CD4-positive, alpha-beta memory T cell (primary cell): Measurements from ENCODE around the gene DIS3L2. TPM values are rescaled to one million over a fixed set of nuclear protein-coding genes. Genes with fewer than 3 reads are reported as not detected.
"Not testable (repeated sequence)": the region's sequence is repeated elsewhere in the genome, so short reads cannot be mapped to it uniquely, and the experiment has no call there.

Experiments
- CTCF ChIA-PET: fragments of 350-600 bp; sonication (Branson Sonifier 250); formaldehyde crosslinking; loops from one replicate; lab custom pipeline; 2021; ENCODE audit warnings: inconsistent platforms; ENCODE audit not compliant: partially characterized antibody; lab: Charles Lee
- POLR2A ChIA-PET: fragments of 350-600 bp; sonication (Branson Sonifier 250); formaldehyde crosslinking; loops from one replicate; lab custom pipeline; 2021; ENCODE audit not compliant: partially characterized antibody; lab: Charles Lee
- DNase-seq, 5 donors: peaks; one replicate each; pipeline versions ENCODE4 v3.0.0 to v3.0.0-alpha.2; 2020 to 2022; ENCODE audit warnings: mixed read lengths in 1 of 5
- H3K27ac ChIP-seq: one replicate; pipeline ENCODE4 v1.7.0; 2013; ENCODE audit warnings: low read depth, low read length
- H3K27me3 ChIP-seq: 2 replicates; pipeline ENCODE4 v1.7.0; 2013; ENCODE audit warnings: mild to moderate bottlenecking, low read length, moderate library complexity; ENCODE audit not compliant: insufficient read depth
- H3K36me3 ChIP-seq: 2 replicates; pipeline ENCODE4 v1.7.0; 2013; ENCODE audit warnings: mild to moderate bottlenecking, low read length, moderate library complexity; ENCODE audit not compliant: insufficient read depth
- H3K4me1 ChIP-seq: 2 replicates; pipeline ENCODE4 v1.7.0; 2013; ENCODE audit warnings: mild to moderate bottlenecking, low read length, moderate library complexity; ENCODE audit not compliant: insufficient read depth
- H3K4me3 ChIP-seq, 2 donors: one replicate each; pipeline ENCODE4 v1.7.0; 2013; ENCODE audit warnings: low read length in 2 of 2, mild to moderate bottlenecking in 1 of 2
- H3K9me3 ChIP-seq, 2 donors: one replicate each; pipeline ENCODE4 v1.7.0; 2013; ENCODE audit warnings: low read length in 2 of 2, control low read depth in 1 of 2; ENCODE audit not compliant: control insufficient read depth in 1 of 2
- H3K27ac Mint-ChIP-seq, 7 donors: one replicate each; pipeline ENCODE4 v1.8.0; 2020 to 2021; ENCODE audit warnings: mixed read lengths in 7 of 7, mild to moderate bottlenecking in 6 of 7, inconsistent platforms in 3 of 7, moderate library complexity in 3 of 7
- H3K27me3 Mint-ChIP-seq, 2 donors: one replicate each; pipeline ENCODE4 v1.8.0; 2020 to 2021; ENCODE audit warnings: mixed read lengths in 2 of 2
- H3K36me3 Mint-ChIP-seq, 2 donors: one replicate each; pipeline ENCODE4 v1.8.0; 2020 to 2021; ENCODE audit warnings: mixed read lengths in 2 of 2, inconsistent platforms in 1 of 2, mild to moderate bottlenecking in 1 of 2
- H3K4me1 Mint-ChIP-seq, 4 donors: one replicate each; pipeline ENCODE4 v1.8.0; 2020 to 2021; ENCODE audit warnings: mixed read lengths in 4 of 4, mild to moderate bottlenecking in 1 of 4
- H3K4me3 Mint-ChIP-seq, 8 donors: one replicate each; pipeline ENCODE4 v1.8.0; 2020 to 2021; ENCODE audit warnings: mixed read lengths in 8 of 8, mild to moderate bottlenecking in 7 of 8, moderate library complexity in 6 of 8, inconsistent platforms in 3 of 8
- H3K9me3 Mint-ChIP-seq, 8 donors: one replicate each; pipeline ENCODE4 v1.8.0; 2020 to 2021; ENCODE audit warnings: mixed read lengths in 8 of 8, mild to moderate bottlenecking in 5 of 8, inconsistent platforms in 3 of 8, moderate library complexity in 1 of 8
- intact Hi-C: fragments of 100-400 bp; cut with micrococcal nuclease; formaldehyde crosslinking; loops from one replicate; pipeline ENCODE4 v1.15.1; 2023
- polyA plus RNA-seq, 2 donors: library from polyadenylated mRNA; unstranded; fragments of 300-500 nt; fragmentation: Illumina TruSeq; gene quantifications; one replicate each; pipeline ENCODE4 v1.2.3, GENCODE V29; 2021
- total RNA-seq, 2 experiments: library from RNA; stranded (reverse); gene quantifications; one replicate each; pipeline ENCODE4 v1.2.3, GENCODE V29; 2021

DIS3L2 gene
- total and polyA plus RNA-seq, 4 experiments from 2014 or later, result 16.0 to 59.7 (median 39.3) TPM

GRCh38 chr2:232376713-232377112, 415.2 kb downstream of the DIS3L2 start:
- Mint-ChIP-seq H3K4me3 (no peak overlapping the region), H3K27me3 (no peaks in the 10 kb centered on the region), H3K4me1 (no peaks in the 10 kb centered on the region), H3K27ac (no peak overlapping the region), H3K36me3 (no peaks in the 10 kb centered on the region), H3K9me3 (no peaks in the 10 kb centered on the region)
- H3K36me3 ChIP-seq, result no peaks in the 10 kb centered on the region
- H3K27ac ChIP-seq, result no peak overlapping the region
- H3K4me1 ChIP-seq, result no peaks in the 10 kb centered on the region
- no peak overlapping the region for H3K4me3 ChIP-seq
- intact Hi-C loops, result no loop called here
- POLR2A ChIA-PET, result no interaction called here
- CTCF ChIA-PET, result no interaction called here
- H3K9me3 ChIP-seq, result no peaks in the 10 kb centered on the region
- no peaks in the 10 kb centered on the region for H3K27me3 ChIP-seq
- no peak for DNase-seq

- Mint-ChIP-seq H3K27me3 (peaks cover 0 to 6% of the 10 kb centered on the region in 2 donors), H3K4me3 (no peak overlapping the region), H3K36me3 (no peaks in the 10 kb centered on the region), H3K27ac (no peak overlapping the region), H3K4me1 (no peaks in the 10 kb centered on the region), H3K9me3 (no peaks in the 10 kb centered on the region)
- POLR2A ChIA-PET, result no interaction called here
- Histone ChIP-seq H3K4me1 (no peaks in the 10 kb centered on the region), H3K9me3 (no peaks in the 10 kb centered on the region), H3K4me3 (no peak overlapping the region), H3K27ac (no peak overlapping the region), H3K27me3 (no peaks in the 10 kb centered on the region), H3K36me3 (no peaks in the 10 kb centered on the region)
- no peak for DNase-seq
- CTCF ChIA-PET, result no interaction called here
- intact Hi-C loops, result no loop called here
Observed at GRCh38 chr2:232377319-232377718, 415.8 kb downstream of the DIS3L2 start.

GRCh38 chr2:232377841-232378734, 416.6 kb downstream of the DIS3L2 start:
- H3K4me3 Mint-ChIP-seq, result no peak overlapping the region
- no peaks in the 10 kb centered on the region for H3K36me3 Mint-ChIP-seq
- Histone ChIP-seq H3K9me3 (no peaks in the 10 kb centered on the region), H3K4me1 (no peaks in the 10 kb centered on the region), H3K27me3 (no peaks in the 10 kb centered on the region), H3K27ac (no peak overlapping the region), H3K36me3 (no peaks in the 10 kb centered on the region), H3K4me3 (no peak overlapping the region)
- H3K27ac Mint-ChIP-seq, result no peak overlapping the region
- no peak for DNase-seq
- ChIA-PET CTCF (no interaction called here), POLR2A (interaction anchor here (1.5 kb wide), 1 partner anchor 28 kb away, joined by 4 read pairs; no protein-coding TSS in a partner anchor)
- no peaks in the 10 kb centered on the region for H3K4me1 Mint-ChIP-seq
- H3K9me3 Mint-ChIP-seq, result no peaks in the 10 kb centered on the region
- intact Hi-C loops, result no loop called here
- H3K27me3 Mint-ChIP-seq, result peaks cover 0 to 11% of the 10 kb centered on the region in 2 donors

GRCh38 chr2:232378735-232379151, 417.2 kb downstream of the DIS3L2 start, which contains the start of gene ALPP:
TSS of gene ALPP (plus strand) at chr2:232378751. CDS start at chr2:232378803, 52 bp downstream.
- H3K27me3 ChIP-seq, H3K4me1 Mint-ChIP-seq, H3K4me3 Mint-ChIP-seq, DNase-seq, H3K4me3 ChIP-seq, H3K9me3 Mint-ChIP-seq, H3K27ac Mint-ChIP-seq, H3K9me3 ChIP-seq, H3K36me3 Mint-ChIP-seq, H3K27ac ChIP-seq, intact Hi-C loops, H3K4me1 ChIP-seq, CTCF ChIA-PET, H3K36me3 ChIP-seq: not testable (repeated sequence)
- POLR2A ChIA-PET, result interaction anchor here (1.5 kb wide), 1 partner anchor 29 kb away, joined by 4 read pairs; no protein-coding TSS in a partner anchor
- H3K27me3 Mint-ChIP-seq, result peaks cover 0 to 13% of the 10 kb centered on the region in 2 donors

- H3K36me3 ChIP-seq, CTCF ChIA-PET, DNase-seq, H3K9me3 Mint-ChIP-seq, H3K9me3 ChIP-seq, H3K4me1 ChIP-seq, intact Hi-C loops, H3K36me3 Mint-ChIP-seq, H3K27ac ChIP-seq, H3K27me3 ChIP-seq, H3K4me3 ChIP-seq, H3K4me3 Mint-ChIP-seq, H3K4me1 Mint-ChIP-seq, H3K27ac Mint-ChIP-seq: not testable (repeated sequence)
- H3K27me3 Mint-ChIP-seq, result peaks cover 9 to 21% of the 10 kb centered on the region in 2 donors
- POLR2A ChIA-PET, result interaction anchor here (1.5 kb wide), 1 partner anchor 30 kb away, joined by 4 read pairs; no protein-coding TSS in a partner anchor
Observed at GRCh38 chr2:232379610-232380590, 418.4 kb downstream of the DIS3L2 start.

- intact Hi-C loops, H3K27ac ChIP-seq, POLR2A ChIA-PET, H3K4me3 ChIP-seq, H3K4me1 ChIP-seq, H3K27me3 ChIP-seq, DNase-seq, H3K36me3 Mint-ChIP-seq, H3K4me1 Mint-ChIP-seq, CTCF ChIA-PET, H3K27ac Mint-ChIP-seq, H3K36me3 ChIP-seq, H3K9me3 ChIP-seq, H3K9me3 Mint-ChIP-seq: not testable (repeated sequence)
- H3K4me3 Mint-ChIP-seq, result peak overlapping the region in 2 of 8 donors; percentile 8 to 17
- H3K27me3 Mint-ChIP-seq, result peaks cover 22 to 32% of the 10 kb centered on the region in 2 donors
Observed at GRCh38 chr2:232381204-232382031, 419.9 kb downstream of the DIS3L2 start.
